GM12878 (cell line): ENCODE data around the gene CCDC91. TPM values are rescaled to one million over a fixed set of nuclear protein-coding genes. Genes with fewer than 3 reads are reported as not detected.

Experiments used
- ATAC-seq: fragments of 200-7000 bp; cut with Tn5 transposase; 3 replicates; pipeline ENCODE4 v1.9.1; 2020; ENCODE audit warnings: mild to moderate bottlenecking, moderate library complexity
- BruUV-seq: library from RNA; stranded (reverse); fragments of 400-500 nt; replicated peaks from 2 replicates; lab custom pipeline; 2021; lab: Mats Ljungman, UMichigan
- CTCF ChIA-PET: fragments of 300-600 bp; sonication (Branson Sonifier 250); formaldehyde crosslinking; extraction: SDS; loops from one replicate; lab custom pipeline; 2021; ENCODE audit warnings: inconsistent platforms; lab: Yijun Ruan, JAX
- POLR2A ChIA-PET: fragments of 350-600 bp; formaldehyde crosslinking; extraction: SDS; loops from one replicate; lab custom pipeline; 2021; ENCODE audit warnings: inconsistent platforms; lab: Charles Lee
- RAD21 ChIA-PET: fragments of 300-600 bp; sonication (Branson Sonifier 250); formaldehyde crosslinking; loops from one replicate; lab custom pipeline; 2023; ENCODE audit warnings: antibody characterized with exemption; ENCODE audit not compliant: unreplicated experiment; lab: Charles Lee
- SMC1A ChIA-PET: fragments of 300-600 bp; sonication (Branson Sonifier 250); formaldehyde crosslinking; loops from one replicate; lab custom pipeline; 2023; ENCODE audit not compliant: unreplicated experiment, uncharacterized antibody; lab: Charles Lee
- DNase-seq: peaks from one replicate; pipeline ENCODE4 v3.0.0-alpha.2; 2011; ENCODE audit warnings: low read depth, low spot score
- FAIRE-seq: peaks from 3 replicates; lab custom pipeline; 2011; peaks lifted over from hg19 to GRCh38; lab: Jason Lieb, UNC
- H2AFZ ChIP-seq: 2 replicates; pipeline ENCODE4 v1.6.0; 2011; ENCODE audit warnings: low read depth, low read length, control low read depth; ENCODE audit not compliant: control insufficient read depth
- H3K27ac ChIP-seq: 2 replicates; pipeline ENCODE4 v1.5.1; 2011; ENCODE audit warnings: control low read depth; ENCODE audit not compliant: control insufficient read depth, insufficient read depth
- H3K27me3 ChIP-seq, 2 experiments: replicated peaks in 1 of 2; 2 replicates each; pipeline versions ENCODE4 v1.6.0 to v1.6.1; 2011; ENCODE audit warnings: low read length in 1 of 2; ENCODE audit not compliant: control insufficient read depth in 2 of 2, insufficient read depth in 2 of 2
- H3K36me3 ChIP-seq, 2 experiments: 2 replicates each; pipeline ENCODE4 v1.5.1; 2011; ENCODE audit warnings: low read length in 1 of 2; ENCODE audit not compliant: control insufficient read depth in 2 of 2, insufficient read depth in 2 of 2
- H3K4me1 ChIP-seq: 2 replicates; pipeline ENCODE4 v1.6.1; 2011; ENCODE audit warnings: mild to moderate bottlenecking, low read length, moderate library complexity, mixed read lengths; ENCODE audit not compliant: control insufficient read depth, insufficient read depth
- H3K4me2 ChIP-seq: 2 replicates; pipeline ENCODE4 v1.6.0; 2011; ENCODE audit warnings: control low read depth; ENCODE audit not compliant: control insufficient read depth, insufficient read depth
- H3K4me3 ChIP-seq: fragments of 200-600 bp; sonication (generic); 2 replicates; pipeline ENCODE4 v1.5.1; 2016
- H3K79me2 ChIP-seq: 2 replicates; pipeline ENCODE4 v1.6.0; 2011; ENCODE audit warnings: low read length; ENCODE audit not compliant: control insufficient read depth, insufficient read depth
- H3K9ac ChIP-seq: 2 replicates; pipeline ENCODE4 v1.8.0; 2011; ENCODE audit warnings: low read length, control low read depth, mixed read lengths; ENCODE audit not compliant: control insufficient read depth, insufficient read depth
- H3K9me3 ChIP-seq: replicated peaks from 3 replicates; pipeline ENCODE4 v1.5.1; 2011; ENCODE audit warnings: mild to moderate bottlenecking, low read length; ENCODE audit not compliant: control insufficient read depth, insufficient read depth
- H4K20me1 ChIP-seq: 2 replicates; pipeline ENCODE4 v1.6.0; 2011; ENCODE audit not compliant: control insufficient read depth, insufficient read depth
- ATF7 ChIP-seq: fragments of 450-650 bp; IDR thresholded peaks from 2 replicates; pipeline ENCODE4 v1.6.1; 2016; ENCODE audit warnings: low read depth, mild to moderate bottlenecking
- CHD4 ChIP-seq: fragments of 200-600 bp; sonication (generic); IDR thresholded peaks from 2 replicates; pipeline ENCODE4 v1.6.1; 2016; ENCODE audit warnings: mild to moderate bottlenecking
- EP300 ChIP-seq, 2 experiments: fragments of 150-350 bp in 1 of 2; IDR thresholded peaks; 2 replicates each; pipeline ENCODE4 v1.6.1; 2011 to 2012; ENCODE audit warnings: low read depth in 2 of 2, low read length in 2 of 2, borderline replicate concordance in 1 of 2, improper control_type of control experiment in 1 of 2, inconsistent platforms in 1 of 2; ENCODE audit not compliant: control insufficient read depth in 1 of 2
- HDAC2 ChIP-seq: fragments of 200-600 bp; sonication (generic); IDR thresholded peaks from 2 replicates; pipeline ENCODE4 v1.6.1; 2017
- PAX5 ChIP-seq: IDR thresholded peaks from 2 replicates; pipeline ENCODE4 v1.6.1; 2011; ENCODE audit warnings: low read depth, low read length, borderline replicate concordance
- PAX8 ChIP-seq: fragments of 450-650 bp; IDR thresholded peaks from 2 replicates; pipeline ENCODE4 v1.6.1; 2017; ENCODE audit warnings: mild to moderate bottlenecking, moderate library complexity
- STAT1 ChIP-seq: fragments of 450-650 bp; conservative IDR thresholded peaks from 2 replicates; pipeline ENCODE4 v1.6.1; 2014; ENCODE audit warnings: antibody characterized with exemption, mild to moderate bottlenecking
- STAT3 ChIP-seq: IDR thresholded peaks from 2 replicates; pipeline ENCODE4 v1.6.1; 2011; ENCODE audit warnings: low read depth, low read length, improper control_type of control experiment
- SUPT20H ChIP-seq: IDR thresholded peaks from 2 replicates; pipeline ENCODE4 v1.6.1; 2011; ENCODE audit warnings: low read depth, mild to moderate bottlenecking, low read length, moderate library complexity, borderline replicate concordance; ENCODE audit not compliant: control insufficient read depth
- ZBTB33 ChIP-seq: fragments of 450-650 bp; IDR thresholded peaks from 2 replicates; pipeline ENCODE4 v1.6.1; 2017; ENCODE audit warnings: mild to moderate bottlenecking
- ZBTB40 ChIP-seq: fragments of 450-650 bp; IDR thresholded peaks from 2 replicates; pipeline ENCODE4 v1.6.1; 2016; ENCODE audit warnings: mild to moderate bottlenecking, moderate library complexity, borderline replicate concordance
- in situ Hi-C: fragments of 300-500 bp; cut with MboI; formaldehyde crosslinking; loops from 9 replicates; pipeline ENCODE4 v1.14.3; 2018; ENCODE audit warnings: mixed read lengths
- intact Hi-C: fragments of 100-400 bp; cut with micrococcal nuclease; formaldehyde crosslinking; loops from one replicate; pipeline ENCODE4 v1.14.2; 2022; ENCODE audit not compliant: unreplicated experiment
- polyA plus RNA-seq, 11 experiments: library from polyadenylated mRNA; depleted of rRNA in 4 of 11; unstranded in 6 of 11; stranded (reverse) in 5 of 11; fragments of >200 nt; fragmentation: Nextera tagmentation in 4 of 11; fragmentation: Illumina TruSeq in 1 of 11; extraction: Ambion mirVana in 4 of 11; extraction: Trizol in 1 of 11; gene quantifications; 1 replicate in 1 of 11; 2 replicates in 10 of 11; pipeline versions ENCODE4 v1.2.1 to v1.2.3, GENCODE V29; 2011 to 2016; ENCODE audit warnings: inconsistent platforms in 2 of 11, missing spikeins in 2 of 11, low read depth in 1 of 11
- total RNA-seq, 4 experiments: library from RNA; depleted of rRNA in 3 of 4; stranded (reverse); fragments of >200 nt in 3 of 4; fragmentation: Illumina TruSeq in 1 of 4; extraction: Trizol in 1 of 4; gene quantifications; 2 replicates each; pipeline versions ENCODE4 v1.2.1 to v1.2.3, GENCODE V29; 2013 to 2021

Gene CCDC91
- total and polyA plus RNA-seq, 10 of the 15 experiments (the other 5 are each of a cell fraction or from before 2014, with no cell fraction given): 6.1 to 24.9 (median 16.5) TPM

- TF ChIP-seq STAT3: no peak
- no peak for TF ChIP-seq STAT1
- no peak for TF ChIP-seq EP300 (IDR thresholded peaks at IDR 0.05; ENCODE audit: borderline replicate concordance in 1 of 2, control insufficient read depth in 1 of 2, low read depth in 2 of 2, low read length in 2 of 2)
- no peak for TF ChIP-seq PAX5
Observed at GRCh38 chr12:28278960-28279359, 88.7 kb downstream of the CCDC91 start (continued).

GRCh38 chr12:28286352-28286751 is 96.1 kb downstream of the CCDC91 start:
- intact Hi-C loops (no loop called here), in situ Hi-C loops (no loop called here)
- no peak for DNase-seq
- H4K20me1 ChIP-seq: no peaks in the 10 kb centered on the region
- H3K4me1 ChIP-seq: no peaks in the 10 kb centered on the region
- H3K79me2 ChIP-seq: no peaks in the 10 kb centered on the region
- no peak for ATAC-seq
- no peak for TF ChIP-seq ZBTB40
- no peak for TF ChIP-seq PAX8
- TF ChIP-seq ZBTB33: no peak
- TF ChIP-seq HDAC2: no peak
- TF ChIP-seq ATF7: no peak
- no peak for TF ChIP-seq SUPT20H
- no peak for TF ChIP-seq CHD4
- H3K9me3 ChIP-seq: peaks cover 7% of the 10 kb centered on the region
- no peak overlapping the region for H3K27ac ChIP-seq
- no peak overlapping the region for H3K4me3 ChIP-seq
- H3K36me3 ChIP-seq: no peaks in the 10 kb centered on the region
- POLR2A ChIA-PET: no interaction called here
- FAIRE-seq: no peak
- H3K4me2 ChIP-seq: no peak overlapping the region
- H3K9ac ChIP-seq: no peak overlapping the region
- BruUV-seq: no TSS peak
- H2AFZ ChIP-seq: no peak overlapping the region
- CTCF ChIA-PET: interaction anchor here (1.0 kb wide), 1 partner anchor 22 kb away, joined by 4 read pairs; no protein-coding TSS in a partner anchor
- SMC1A ChIA-PET: interaction anchor here (0.6 to 1.3 kb wide), 2 partner anchors 7 to 24 kb away, joined by 3 to 4 read pairs; no protein-coding TSS in a partner anchor
- H3K27me3 ChIP-seq: no peaks in the 10 kb centered on the region
- RAD21 ChIA-PET: no interaction called here
